Right lung (tissue), 10 donors: ENCODE results near the gene DTHD1. TPM values are rescaled to one million over a fixed set of nuclear protein-coding genes. Genes with fewer than 3 reads are reported as not detected.

ENCODE experiments used
- DNase-seq, 2 donors: peaks; one replicate each; pipeline ENCODE4 v3.0.0-alpha.2; 2013
- long read RNA-seq, 8 donors: transcript quantifications; one replicate each; lab custom pipeline, GENCODE V29; 2026
- polyA plus RNA-seq, 5 donors: library from polyadenylated mRNA; unstranded; fragments of 120-200 nt; gene quantifications; one replicate each; pipeline versions ENCODE4 v1.2.1 to v1.2.3, GENCODE V29; 2013; ENCODE audit warnings: inconsistent platforms in 1 of 5, low replicate concordance in 1 of 5; ENCODE audit not compliant: insufficient read length in 5 of 5, insufficient read depth in 1 of 5

DTHD1 gene
- polyA plus RNA-seq, result 1 to 10 TPM in 4 of 5 donors, under 1 TPM in 1; 0.74 to 6.2 (median 4.6) TPM
- long read RNA-seq, donor 1, result 0 reads
- long read RNA-seq, donor 2, result 0 reads
- long read RNA-seq, donor 3, result 0 reads
- long read RNA-seq, donor 4, result 0 reads
- long read RNA-seq, donor 5, result 0 reads
- long read RNA-seq, donor 6, partial matches to known transcripts, result 0 of 1 reads
- long read RNA-seq, donor 6, other reads (novel, unspliced or antisense), result 0 of 1 reads
- long read RNA-seq, donor 7, partial matches to known transcripts, result 0 of 2 reads
- long read RNA-seq, donor 7, other reads (novel, unspliced or antisense), result 0 of 2 reads
- long read RNA-seq, donor 8, result 0 reads

DNA sequence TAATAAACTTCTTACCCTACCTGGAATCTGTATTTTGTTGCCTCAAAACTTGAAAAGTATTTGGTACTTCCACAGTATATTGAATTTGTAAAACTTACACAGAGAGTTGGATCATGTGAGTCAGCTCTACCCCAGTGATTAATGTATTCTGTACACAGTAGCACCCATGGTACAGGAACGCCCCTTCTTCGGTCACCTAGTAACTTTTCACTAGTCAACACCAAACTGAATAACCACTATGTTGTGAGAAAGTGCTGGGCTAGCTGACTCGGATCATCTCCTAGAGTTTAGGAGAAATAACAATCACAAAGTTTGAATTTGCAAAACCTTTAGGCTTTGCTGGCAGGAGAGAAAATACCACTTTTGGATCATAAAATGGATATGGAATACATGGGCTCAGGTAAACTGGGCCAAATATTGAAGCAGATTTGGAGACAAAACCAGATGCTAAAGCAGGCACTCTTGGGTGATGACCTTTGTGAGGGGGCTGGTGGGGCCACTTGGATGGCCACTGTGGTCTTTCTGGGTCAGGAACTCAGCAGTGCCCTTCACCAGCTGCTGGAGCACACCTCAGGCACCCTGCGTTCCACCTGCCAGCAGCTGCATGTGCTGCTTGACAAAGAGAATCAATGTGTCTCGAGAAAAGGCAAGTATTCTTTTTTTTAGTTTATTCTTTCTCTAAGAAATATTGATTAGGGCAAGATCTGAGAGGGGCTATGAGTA, at the start of gene DTHD1:
Gene DTHD1, plus strand, starts transcription at position 233 of the 723 bp plus-strand sequence. Its CDS starts 143 bp downstream, at position 376.
- no peak for DNase-seq

DNA sequence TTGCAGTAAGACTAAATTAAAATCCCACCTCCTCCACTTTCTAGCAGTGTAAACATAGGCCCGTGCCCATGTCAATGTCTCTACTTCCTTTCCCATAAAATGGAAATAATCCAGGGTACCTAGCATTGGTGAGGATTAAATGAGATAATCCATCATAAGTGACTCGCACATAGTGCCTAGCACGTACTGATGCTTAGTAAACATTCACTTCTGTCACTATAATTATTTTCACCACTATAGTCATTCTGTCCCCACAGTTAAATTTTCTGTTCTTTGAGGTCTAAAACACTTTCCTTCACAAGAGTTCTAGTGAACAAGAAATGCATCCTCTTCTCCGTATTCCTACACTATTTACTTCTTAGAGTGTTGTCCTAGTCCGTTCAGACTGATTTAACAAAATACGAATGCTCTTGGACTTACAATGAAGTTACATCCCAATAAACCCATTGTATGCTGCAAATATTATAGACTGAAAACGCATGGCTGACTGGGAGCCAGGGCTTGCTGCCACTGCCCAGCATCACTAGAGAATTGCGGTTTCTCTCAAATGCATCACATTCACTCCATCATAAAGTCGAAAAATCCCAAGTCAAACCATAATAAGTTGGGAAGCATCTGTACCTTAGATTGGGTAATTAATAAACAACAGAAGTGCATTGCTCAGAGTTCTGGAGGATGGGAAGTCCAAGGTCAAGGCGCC, 47.7 kb upstream of the DTHD1 start:
- DNase-seq, result no peak

DNA sequence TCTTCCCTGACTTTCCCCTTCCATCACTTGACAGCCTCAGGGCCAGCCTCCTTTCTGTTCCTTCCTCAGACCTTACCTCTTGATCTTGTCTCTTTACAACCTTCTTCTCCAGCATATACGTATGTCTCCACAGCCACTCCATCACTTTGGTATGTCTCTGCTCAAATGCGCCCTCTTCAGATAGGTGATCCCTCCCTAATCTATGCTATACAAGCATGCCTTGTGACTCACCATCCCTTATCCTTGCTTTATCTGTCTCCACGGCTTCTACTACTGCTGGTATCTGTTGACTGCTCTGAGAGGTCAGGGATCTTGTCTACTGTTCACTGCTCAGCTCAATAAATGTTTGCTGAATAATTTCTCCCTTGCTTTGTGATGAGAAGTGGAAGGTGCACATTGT, 46.1 kb upstream of the DTHD1 start:
- no peak for DNase-seq

DNA sequence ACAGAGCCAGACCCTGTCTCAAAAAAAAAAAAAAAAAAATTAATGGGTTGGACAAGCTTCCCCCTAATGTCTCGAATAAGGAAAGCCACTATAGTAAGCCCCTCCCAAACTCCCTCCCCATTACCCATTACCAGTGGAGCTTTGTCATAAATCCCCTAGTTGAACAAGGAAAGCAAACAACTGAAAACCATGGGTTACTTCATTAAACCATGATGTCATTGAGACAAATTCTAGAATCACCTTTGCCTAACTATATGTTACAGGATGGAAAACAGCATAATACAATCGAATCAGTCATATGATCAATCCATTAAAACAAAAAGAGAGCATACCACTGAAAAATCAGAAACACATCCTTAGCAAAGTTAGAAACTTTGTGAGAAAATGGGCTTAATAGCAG, 45.3 kb upstream of the DTHD1 start:
- DNase-seq, result no peak

DNA sequence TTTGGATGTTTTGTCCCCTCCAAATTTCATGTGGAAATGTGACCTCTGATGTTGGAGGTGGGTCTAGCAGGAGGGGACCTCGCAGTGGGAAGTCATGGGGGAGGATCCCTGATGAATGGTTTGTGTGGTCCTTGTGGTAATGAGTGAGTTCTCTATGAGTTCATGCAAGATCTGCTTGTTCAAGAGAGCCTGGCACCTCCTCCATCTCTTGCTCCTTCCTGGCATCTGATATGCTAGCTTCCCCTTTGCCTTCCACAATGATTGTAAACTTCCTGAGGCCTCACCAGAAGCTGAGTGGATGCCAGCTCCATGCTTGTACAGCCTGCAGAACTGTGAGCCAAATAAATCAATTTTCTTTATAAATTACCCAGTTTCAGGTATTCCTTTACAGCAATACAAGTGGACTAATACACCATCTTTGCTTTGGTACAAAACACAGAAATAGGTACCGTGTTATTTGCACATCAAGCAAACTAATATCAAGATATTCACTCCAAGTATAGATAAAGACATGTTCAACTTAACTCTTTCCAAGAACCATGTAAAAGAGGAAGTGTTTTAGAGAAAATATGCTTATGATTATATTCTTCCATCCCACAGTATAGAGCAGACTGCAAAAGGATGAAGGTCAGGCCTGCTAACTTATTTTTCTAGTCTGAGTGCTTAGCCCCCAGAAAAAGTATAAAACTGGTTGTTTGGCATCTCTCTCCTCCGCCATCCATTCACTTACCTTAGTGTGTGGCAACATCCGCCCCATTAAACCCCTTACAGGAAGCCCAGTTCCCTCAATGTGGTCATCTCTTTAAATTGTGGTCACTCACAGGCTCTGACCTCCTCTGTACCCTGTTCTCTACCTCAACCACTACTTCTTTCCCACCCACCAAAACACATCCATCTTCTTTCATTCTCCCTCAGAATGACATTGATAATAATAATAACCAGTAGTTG, 43.8 kb upstream of the DTHD1 start:
- DNase-seq, result no peak

DNA sequence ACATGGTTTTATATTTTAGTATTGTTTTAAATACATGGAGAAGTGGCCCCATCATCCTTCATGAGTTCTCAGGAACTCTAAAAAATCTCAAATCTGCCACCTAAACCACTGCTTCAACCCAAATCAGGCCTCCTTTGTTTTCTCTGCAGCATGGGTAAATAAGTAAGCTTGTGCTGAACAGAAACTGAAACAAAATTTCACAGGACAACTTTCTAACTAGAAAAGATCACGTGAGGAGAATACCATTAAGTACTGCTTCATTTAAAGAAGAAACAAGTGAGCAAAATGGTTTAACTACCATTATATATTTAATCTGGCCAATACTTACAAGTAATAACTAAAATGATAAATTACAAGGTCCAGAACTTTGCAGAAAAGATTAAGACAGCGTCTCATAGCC, 39.6 kb upstream of the DTHD1 start:
- no peak for DNase-seq

DNA sequence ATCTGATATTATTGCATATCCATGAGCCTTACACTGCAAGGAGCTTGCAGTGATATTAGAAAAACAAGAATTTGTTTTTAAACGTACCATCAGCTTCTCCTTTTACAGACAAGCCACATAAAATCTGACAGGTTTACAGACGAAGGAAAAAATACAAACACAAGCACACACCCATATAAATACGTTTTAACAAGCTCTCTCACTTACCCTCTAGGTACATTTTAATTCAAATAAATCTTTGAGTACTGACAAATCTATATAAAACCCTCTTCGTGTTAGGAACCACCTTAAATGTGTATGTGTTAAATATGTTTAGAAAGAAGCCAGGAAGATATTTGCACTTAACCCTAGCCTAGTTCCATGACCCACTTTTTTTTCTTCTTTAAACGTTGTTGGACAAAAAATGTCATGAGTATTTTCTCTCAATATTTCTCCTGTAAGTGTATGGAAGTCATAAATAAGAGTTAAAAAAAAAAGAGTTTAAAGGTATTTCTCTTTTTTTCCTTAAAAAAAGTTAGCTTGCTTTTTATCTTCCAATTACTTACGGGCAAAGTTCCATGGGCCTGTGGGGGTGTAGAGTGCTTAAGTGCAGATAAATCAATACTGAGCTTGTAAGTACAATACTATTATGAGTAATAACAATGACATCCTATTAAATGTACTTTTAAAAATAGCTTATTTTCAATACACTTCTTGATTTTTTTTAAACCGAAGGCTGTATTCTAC, 38.6 kb upstream of the DTHD1 start:
- no peak for DNase-seq

DNA sequence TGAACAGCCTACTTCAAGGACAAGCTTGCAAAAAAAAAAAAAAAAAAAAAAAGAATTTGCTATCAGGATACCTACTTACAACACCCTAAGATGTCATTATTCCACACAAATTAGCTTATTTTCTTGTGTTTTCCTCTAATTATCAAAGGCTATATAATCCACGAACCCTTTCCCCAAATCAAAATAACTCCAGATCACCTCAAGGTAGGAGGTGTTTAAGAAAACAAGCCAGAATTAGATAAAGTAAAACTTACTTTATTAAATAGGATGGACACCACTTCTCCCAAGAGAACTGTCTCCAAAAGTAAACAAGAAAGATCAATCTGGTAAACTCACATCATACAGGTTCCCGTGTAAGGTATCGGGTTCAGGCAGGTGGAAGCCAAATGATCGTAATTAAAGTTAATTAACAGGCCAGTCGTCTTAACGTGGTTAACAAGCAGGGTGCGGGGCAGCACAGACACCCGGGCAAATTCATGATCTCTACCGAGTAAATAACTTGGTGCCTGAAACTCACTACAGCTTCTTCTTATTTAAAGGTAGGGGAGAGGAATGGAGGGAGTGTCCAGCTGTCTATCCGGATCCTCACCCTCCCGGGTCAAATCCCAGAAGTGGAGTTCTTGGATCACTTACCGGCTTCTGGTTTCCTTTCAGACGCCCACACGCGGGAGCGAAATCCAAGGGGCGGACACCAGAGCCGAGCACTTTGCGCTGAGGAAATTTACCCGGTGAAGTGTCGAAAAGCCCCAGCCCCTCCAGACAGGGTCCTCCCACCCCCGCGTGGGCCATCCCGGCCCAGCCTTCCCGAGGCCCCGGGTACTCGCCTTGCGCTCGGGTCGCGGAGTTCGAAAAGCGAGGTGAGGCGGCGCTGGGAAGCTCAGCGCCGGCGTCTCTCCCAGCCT, 37.8 kb upstream of the DTHD1 start:
- peak; percentile 24 to 26 for DNase-seq

DNA sequence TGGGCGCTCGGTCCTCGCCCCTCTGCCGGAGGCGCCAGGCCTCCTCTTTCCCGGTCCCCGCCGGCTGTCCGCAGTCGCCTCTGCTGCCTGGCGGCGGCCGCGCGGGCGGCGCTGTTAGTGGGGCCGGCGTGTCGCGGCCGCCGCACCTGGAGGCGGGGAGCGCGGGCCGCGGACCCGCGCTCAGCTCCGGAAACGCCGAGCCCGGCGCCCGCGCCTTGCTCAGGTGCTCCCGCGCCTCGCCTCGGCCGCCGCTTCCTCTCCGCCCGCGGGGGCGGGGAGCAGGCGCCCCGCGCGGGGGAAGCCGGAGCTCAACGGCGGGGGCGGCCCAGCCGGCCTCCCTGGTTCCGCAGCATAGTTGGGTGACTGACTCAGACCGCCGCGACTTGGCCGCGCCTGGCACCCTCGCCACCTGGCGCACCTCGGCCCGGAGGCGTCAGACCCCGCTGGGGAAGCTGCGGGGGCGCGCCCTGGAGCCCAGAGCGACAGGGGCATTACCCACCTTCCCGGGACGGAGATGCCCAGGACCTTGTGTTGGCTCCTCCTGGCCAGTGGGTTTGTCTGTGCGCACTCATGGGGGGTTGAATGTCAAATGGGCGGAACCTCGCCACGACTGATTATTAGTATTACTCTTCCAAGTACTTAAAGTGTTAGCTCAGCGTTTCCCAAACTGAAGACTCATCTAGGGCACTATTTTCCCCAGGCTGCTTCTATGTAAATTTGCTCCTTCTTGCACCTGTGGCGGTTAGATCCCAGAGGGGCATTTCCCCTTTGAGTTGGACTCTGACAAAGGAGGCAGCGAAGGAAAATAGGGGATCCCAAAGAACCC, 36.9 kb upstream of the DTHD1 start, which contains the start of gene ARAP2:
Gene ARAP2, minus strand, starts transcription at position 258 of the 826 bp plus-strand sequence. CDS start 15,028 bp downstream, outside the sequence.
- DNase-seq, result peak; percentile 23 to 40

DNA sequence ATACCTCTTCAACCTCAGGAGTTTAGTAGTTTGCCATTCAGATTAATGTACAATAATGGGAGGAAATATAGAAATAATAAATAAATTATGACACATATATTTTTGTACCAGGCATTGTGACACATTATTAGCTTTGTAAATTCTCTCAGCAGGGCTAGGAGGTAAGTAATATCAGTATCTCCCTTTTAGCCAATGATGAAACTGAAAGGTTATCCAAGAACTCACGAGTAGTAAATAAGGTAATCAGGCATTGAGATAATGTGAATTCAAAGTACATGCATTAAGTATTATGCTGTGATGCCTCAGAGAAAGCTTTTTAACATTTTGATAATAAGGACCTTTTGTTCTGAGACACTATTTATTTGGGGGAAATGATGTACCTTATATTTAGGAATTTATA, 31.8 kb upstream of the DTHD1 start:
- no peak for DNase-seq

DNA sequence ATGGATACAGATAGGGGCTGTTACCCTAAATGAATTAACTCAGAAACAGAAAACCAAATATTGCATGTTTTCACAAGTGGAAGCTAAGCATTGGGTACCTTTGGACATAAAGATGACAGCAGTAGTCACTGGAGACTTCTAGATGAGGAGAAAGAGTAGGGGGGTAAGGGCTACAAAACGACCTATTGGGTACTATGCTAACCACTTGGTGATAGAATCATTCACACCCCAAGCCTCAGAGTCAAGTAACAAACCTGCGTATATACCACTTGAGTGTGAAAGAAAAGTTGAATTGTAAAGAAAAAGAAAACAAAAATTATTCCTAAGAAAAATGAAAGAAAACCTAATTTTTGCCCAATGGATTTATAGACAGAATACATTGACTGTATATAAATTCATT, 29.4 kb upstream of the DTHD1 start:
- DNase-seq, result no peak

DNA sequence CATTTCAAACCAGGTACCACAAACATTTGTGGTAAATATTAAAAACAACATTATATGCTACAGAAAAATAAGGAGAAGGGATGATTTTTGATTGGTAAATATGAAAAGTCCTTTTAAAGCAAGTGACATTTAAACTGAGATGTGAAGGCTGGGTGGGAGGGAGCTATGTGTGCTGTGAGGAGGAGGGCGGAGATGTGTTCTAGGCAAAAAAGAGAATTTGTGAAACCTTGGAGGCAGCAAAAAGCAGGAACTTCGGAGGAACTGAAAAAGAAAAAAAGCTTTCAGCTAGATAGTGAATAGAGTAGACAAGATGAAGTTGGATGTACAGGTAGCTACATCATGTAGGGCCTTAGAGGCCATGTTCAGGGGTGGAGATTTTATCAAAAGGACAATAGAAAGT, 27.0 kb upstream of the DTHD1 start:
- no peak for DNase-seq

DNA sequence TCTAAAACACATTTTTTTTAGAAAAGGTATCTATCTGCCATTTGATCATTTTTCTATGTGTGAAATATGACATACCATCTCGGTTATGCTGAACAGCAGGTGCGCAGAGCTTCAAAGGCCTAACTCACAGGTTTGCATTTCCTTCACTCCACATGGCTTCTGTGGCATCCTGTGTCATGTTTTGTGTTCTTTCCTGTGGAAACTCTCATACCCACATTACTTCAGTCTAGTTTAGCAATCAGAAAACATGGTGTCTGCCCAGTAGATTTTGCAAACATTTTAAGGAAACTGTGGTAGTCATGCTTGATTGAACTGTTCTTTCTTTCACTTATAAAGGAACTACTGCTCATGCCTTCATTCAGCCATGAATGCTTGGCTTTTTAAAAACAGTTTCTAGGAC, 25.8 kb upstream of the DTHD1 start:
- DNase-seq, result no peak

DNA sequence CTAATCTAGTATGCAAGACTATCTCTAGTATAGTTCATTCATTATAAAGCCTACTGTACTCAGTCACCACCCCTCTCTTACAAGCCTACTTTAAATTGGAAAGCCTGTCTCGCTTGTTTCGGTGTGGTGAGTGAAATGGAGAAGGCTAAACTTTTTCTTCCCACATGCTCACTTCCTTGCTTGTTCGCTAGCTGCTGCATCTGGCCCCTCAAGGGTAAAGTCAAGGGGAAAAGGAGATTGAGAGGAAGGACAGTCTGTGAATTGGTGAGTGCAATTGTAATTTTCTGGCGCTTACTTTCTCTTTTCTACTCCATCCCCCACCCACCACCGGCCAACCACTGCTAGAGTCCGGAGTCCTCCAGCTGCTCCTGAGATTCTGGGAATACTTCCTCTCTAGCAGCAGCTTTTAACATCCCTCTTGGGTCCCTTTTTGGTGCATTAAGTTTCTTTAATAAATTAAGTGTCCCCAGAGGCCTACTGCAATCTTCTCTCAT, 25.0 kb upstream of the DTHD1 start:
- no peak for DNase-seq

DNA sequence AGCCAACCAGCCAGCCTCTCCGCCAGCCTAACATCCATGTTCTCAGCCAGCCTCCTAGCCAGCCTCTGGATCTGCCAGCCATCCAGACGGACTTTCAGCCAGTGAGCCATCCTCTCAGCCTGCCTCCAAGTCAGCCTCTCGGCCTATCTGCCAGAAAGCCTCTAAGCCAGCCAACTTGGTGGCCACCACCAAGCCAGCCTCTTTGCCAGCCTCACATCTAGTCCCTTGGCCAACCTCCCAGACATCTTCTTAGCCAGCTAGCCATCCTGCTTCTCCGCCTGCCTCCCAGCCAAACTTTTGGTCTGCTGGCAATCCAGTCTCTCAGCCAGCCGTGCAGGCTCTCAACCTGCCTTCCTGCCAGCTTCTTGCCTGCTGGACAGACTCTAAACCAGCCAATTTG, 20.7 kb upstream of the DTHD1 start:
- no peak for DNase-seq

DNA sequence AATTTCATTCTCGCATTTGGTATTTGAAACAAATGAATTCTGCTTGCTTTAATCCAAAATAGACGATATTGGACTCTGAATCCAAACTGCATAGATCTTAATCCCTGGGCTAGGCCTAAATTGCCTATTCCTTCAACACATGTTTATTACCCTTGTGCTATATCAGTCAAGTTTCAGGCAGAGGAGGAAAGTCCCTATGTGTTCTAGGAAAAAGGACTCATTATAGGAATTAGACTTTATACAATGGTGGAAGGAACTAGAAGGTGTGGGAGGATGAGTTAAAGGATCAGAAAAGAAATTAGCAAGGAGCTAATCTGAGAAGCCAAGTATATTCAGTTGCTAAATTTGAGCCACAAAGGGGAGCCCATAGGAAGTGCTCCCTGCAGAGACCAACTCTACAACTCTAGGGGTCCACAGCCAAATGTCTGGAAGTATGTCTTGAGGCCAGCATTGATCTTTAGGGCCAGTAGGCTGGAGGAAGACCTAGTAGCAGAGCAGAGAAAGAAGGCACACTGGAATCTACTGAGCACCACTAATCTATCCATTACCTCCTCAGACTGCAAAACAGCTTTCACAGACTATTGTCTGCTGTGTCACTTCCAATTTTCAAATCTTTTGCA, 17.1 kb upstream of the DTHD1 start:
- no peak for DNase-seq

DNA sequence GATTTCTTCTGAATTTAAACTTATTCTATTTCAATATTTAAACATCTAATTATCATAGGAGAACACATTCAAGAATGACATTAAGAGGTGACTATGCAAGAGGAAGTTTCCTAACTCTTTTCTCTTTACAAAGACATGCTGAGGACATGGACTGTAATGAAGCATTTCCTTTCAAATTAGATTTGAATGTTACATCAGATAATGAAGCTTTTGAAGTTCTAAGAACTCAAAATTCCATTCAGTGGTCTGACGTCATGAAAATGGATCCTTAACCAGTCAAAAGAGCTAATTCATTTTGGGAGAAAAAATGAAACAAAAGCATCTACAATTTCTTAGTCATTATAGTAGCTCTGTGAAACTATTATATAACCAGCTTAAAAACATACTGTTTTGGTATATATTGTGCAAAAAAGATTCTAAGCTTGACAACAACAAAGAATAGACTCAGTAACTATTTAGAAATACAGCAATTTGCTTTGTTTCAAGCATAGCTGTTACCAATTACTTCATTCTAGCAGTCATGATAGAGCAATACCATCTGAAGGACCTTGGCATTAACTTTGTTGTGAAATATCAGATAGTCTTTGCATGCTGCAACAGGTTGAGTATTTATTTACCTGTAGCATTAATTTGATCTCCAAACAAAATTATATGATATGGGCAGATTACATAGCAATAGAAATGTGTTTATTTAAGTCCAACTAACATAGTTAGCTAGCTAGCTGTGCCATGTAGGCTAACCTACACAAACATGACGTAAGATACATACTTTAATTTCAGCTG, 13.7 kb upstream of the DTHD1 start:
- no peak for DNase-seq
